Retinal pigment epithelial cell (primary cell): ENCODE results near the gene UBXN1.
"Not testable (repeated sequence)": the region's sequence is repeated elsewhere in the genome, so short reads cannot be mapped to it uniquely, and the experiment has no call there.

Source experiments
- DNase-seq: peaks from one replicate; pipeline ENCODE4 v3.0.0-alpha.2; 2010; ENCODE audit warnings: low read depth
- H3K4me3 ChIP-seq: 2 replicates; pipeline ENCODE4 v1.5.1; 2011; ENCODE audit warnings: mild to moderate bottlenecking, low read length, control low read depth, moderate library complexity
- TF ChIP-seq, protein P1 (sequence below): conservative IDR thresholded peaks from 2 replicates; pipeline ENCODE4 v1.5.1; 2011; ENCODE audit warnings: low read depth, low read length, control low read depth, inconsistent platforms

UBXN1 gene

DNA sequence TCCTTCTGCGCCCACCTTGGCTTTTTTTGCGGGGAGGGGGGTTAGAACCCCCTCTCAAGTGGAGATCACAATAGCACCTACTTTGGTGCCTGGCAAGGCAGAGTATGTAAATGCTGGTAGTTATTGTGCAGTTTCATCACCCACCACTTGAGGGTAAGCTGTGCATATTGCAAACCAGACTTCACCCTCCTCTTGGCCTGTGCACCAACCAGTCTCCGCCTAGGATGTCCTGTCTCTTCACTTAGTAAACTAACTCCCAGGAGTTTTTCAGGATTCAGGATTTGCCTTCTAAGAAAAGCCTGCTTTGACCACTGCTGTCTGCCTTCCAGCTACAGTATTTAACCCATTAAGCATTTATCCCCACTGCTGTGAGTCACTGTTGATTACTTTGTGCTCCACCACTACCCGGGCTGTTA lies 2.0 kb upstream of the UBXN1 start:
- no peak for DNase-seq
- no peak overlapping the region for H3K4me3 ChIP-seq
- TF ChIP-seq, protein P1, sequence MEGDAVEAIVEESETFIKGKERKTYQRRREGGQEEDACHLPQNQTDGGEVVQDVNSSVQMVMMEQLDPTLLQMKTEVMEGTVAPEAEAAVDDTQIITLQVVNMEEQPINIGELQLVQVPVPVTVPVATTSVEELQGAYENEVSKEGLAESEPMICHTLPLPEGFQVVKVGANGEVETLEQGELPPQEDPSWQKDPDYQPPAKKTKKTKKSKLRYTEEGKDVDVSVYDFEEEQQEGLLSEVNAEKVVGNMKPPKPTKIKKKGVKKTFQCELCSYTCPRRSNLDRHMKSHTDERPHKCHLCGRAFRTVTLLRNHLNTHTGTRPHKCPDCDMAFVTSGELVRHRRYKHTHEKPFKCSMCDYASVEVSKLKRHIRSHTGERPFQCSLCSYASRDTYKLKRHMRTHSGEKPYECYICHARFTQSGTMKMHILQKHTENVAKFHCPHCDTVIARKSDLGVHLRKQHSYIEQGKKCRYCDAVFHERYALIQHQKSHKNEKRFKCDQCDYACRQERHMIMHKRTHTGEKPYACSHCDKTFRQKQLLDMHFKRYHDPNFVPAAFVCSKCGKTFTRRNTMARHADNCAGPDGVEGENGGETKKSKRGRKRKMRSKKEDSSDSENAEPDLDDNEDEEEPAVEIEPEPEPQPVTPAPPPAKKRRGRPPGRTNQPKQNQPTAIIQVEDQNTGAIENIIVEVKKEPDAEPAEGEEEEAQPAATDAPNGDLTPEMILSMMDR = peak; percentile 64

DNA sequence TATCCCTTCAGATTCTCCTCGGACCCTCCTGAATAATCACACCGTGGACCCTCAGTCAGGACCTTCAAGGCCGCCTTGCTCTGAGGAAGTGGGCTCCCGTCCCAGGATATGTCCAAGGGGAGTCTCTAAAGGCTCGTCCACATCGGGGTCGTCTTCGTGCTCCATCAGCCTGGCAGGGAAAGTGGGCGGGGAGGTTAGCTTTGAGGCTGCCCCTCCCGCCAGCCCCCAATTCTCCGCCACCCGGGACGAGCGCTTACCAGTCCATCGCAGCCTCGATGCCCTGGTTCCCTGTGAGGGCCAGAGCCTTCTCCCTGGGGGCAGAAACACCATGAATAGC lies 472 bp downstream of the UBXN1 start:
- H3K4me3 ChIP-seq = peak overlapping the region; percentile 95
- DNase-seq = no peak
- TF ChIP-seq, protein P1 = no peak

DNA sequence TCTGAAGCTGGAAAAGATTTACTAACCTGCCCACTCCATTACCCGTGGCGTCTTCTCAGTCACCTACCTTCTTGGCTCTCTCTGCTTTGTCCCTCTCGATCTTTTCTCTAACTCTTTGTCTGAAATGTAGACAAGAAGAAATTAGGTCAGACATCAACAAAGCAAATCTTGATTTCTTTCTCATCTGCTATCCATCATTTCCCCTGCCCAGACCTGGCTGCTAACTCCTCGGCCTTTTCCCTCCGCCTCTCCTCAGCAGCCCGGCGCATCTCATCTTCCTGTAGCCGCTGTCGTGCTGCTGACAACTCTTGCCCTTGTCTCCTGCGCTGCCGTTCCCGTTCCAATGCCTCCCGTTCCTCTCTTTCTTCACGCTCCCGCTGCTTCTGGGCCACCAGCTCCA lies 1.2 kb downstream of the UBXN1 start:
- no peak for DNase-seq
- H3K4me3 ChIP-seq = peak overlapping the region; percentile 95
- TF ChIP-seq, protein P1 = no peak

DNA sequence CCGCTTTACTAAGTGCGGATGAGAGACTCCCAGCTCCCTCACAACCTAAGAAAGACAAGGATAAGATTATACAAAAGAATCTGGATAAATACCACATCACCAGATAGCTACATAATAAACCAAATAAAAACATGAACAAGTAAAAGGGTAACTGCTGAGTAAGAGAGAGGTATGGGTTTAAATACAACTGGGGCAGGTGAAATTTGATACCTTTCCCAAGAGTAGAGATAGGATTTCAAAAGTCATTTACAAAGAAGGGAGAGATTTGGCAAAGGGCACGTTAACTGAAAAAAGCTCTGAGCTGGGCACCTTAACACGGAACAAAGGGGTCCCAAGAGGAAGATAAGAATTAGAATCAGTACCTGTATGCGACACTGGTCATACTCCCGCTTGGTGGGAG lies 1.7 kb downstream of the UBXN1 start:
- DNase-seq = no peak
- TF ChIP-seq, protein P1 = no peak
- no peak overlapping the region for H3K4me3 ChIP-seq

DNA sequence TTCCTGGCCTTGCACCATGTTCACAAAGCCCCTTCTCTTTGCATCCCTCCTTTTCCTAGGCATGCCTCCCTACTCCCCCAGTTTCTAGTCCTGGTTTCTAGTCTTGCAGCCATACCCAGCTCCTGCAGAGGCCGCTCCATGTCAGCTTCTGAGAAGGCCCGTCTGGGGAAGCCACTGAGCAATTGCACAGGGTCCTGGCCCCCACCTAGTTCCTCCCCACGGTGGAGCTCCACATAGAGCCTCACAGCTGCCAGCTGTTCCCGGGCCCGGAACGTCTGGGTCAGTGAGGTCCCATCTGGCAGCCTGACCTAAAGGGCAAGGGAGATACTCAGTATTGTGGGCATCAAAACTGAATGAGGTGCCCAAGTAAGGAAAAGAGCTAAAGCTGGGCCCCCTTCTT lies 2.2 kb downstream of the UBXN1 start:
- H3K4me3 ChIP-seq = no peak overlapping the region
- DNase-seq = no peak
- TF ChIP-seq, protein P1 = no peak

DNA sequence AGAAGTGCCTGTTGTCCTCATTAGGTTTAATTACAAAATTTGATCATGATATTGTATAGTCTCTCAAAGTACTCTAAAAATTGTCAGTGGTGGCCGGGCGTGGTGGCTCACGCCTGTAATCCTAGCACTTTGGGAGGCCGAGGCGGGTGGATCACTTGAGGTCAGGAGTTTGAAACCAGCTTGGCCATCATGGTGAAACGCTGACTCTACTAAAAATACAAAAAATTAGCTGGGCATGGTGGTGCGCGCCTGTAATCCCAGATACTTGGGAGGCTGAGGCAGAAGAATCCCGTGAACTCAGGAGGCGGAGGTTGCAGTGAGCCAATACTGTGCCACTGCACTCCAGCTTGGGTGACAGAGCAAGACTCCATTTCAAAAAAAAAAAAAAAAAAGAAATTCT lies 3.5 kb downstream of the UBXN1 start:
- H3K4me3 ChIP-seq, DNase-seq: not testable (repeated sequence)

DNA sequence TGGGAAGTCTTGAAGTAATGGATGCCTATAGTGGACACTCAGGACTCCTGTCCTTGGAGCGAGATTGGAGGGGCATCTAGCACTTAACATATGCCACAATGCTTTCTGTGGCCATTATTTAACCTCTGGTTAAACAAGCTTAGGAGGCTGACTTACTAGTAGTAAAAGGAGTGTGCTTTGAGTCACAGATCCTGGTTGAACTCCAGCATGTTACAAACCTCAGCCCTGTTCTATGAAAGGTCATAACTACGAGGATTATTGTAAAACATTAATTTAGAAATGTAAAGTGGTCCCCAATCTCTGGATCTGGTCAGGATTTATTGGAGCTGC lies 5.7 kb downstream of the UBXN1 start:
- no peak overlapping the region for H3K4me3 ChIP-seq
- TF ChIP-seq, protein P1 = no peak
- no peak for DNase-seq
